Duodenal mucosa (tissue), 2 donors: Measurements from ENCODE around the gene TCF7L1.

ENCODE experiments used
- H3K27ac ChIP-seq: one replicate; pipeline ENCODE4 v1.7.0; 2013; ENCODE audit warnings: low read depth, low read length
- H3K27me3 ChIP-seq, 2 donors: one replicate each; pipeline ENCODE4 v1.7.0; 2013; ENCODE audit warnings: low read length in 2 of 2, control low read depth in 1 of 2; ENCODE audit not compliant: insufficient read depth in 2 of 2, control insufficient read depth in 1 of 2
- H3K36me3 ChIP-seq, 2 donors: one replicate each; pipeline ENCODE4 v1.7.0; 2013; ENCODE audit warnings: low read length in 2 of 2, control low read depth in 1 of 2; ENCODE audit not compliant: insufficient read depth in 2 of 2, control insufficient read depth in 1 of 2
- H3K4me1 ChIP-seq, 2 donors: one replicate each; pipeline ENCODE4 v1.7.0; 2013; ENCODE audit warnings: low read length in 2 of 2, control low read depth in 1 of 2; ENCODE audit not compliant: insufficient read depth in 2 of 2, control insufficient read depth in 1 of 2
- H3K4me3 ChIP-seq, 2 donors: one replicate each; pipeline ENCODE4 v1.7.0; 2013; ENCODE audit warnings: low read length in 2 of 2, low read depth in 1 of 2
- H3K9ac ChIP-seq, 2 donors: one replicate each; pipeline ENCODE4 v1.7.0; 2013; ENCODE audit warnings: low read length in 2 of 2, low read depth in 1 of 2
- H3K9me3 ChIP-seq, 2 donors: one replicate each; pipeline ENCODE4 v1.7.0; 2013; ENCODE audit warnings: low read length in 2 of 2, control low read depth in 1 of 2; ENCODE audit not compliant: control insufficient read depth in 1 of 2

Gene TCF7L1

GRCh38 chr2:85231952-85232351 lies 98.8 kb downstream of the TCF7L1 start:
- Histone ChIP-seq H3K4me3 (no peak overlapping the region), H3K9ac (no peak overlapping the region), H3K9me3 (no peaks in the 10 kb centered on the region), H3K27ac (no peak overlapping the region), H3K4me1 (no peaks in the 10 kb centered on the region), H3K27me3 (no peaks in the 10 kb centered on the region), H3K36me3 (no peaks in the 10 kb centered on the region)

- H3K27me3 ChIP-seq: peaks cover 0 to 7% of the 10 kb centered on the region in 2 donors
- no peak overlapping the region for H3K4me3 ChIP-seq
- no peaks in the 10 kb centered on the region for H3K4me1 ChIP-seq
- H3K27ac ChIP-seq: no peak overlapping the region
- no peaks in the 10 kb centered on the region for H3K9me3 ChIP-seq
- no peak overlapping the region for H3K9ac ChIP-seq
- H3K36me3 ChIP-seq: no peaks in the 10 kb centered on the region
Observed at GRCh38 chr2:85234868-85235267, 101.7 kb downstream of the TCF7L1 start.

GRCh38 chr2:85235281-85235680 lies 102.1 kb downstream of the TCF7L1 start:
- H3K4me3 ChIP-seq: no peak overlapping the region
- no peaks in the 10 kb centered on the region for H3K4me1 ChIP-seq
- no peaks in the 10 kb centered on the region for H3K36me3 ChIP-seq
- H3K27me3 ChIP-seq: peaks cover 3 to 7% of the 10 kb centered on the region in 2 donors
- H3K27ac ChIP-seq: no peak overlapping the region
- H3K9me3 ChIP-seq: no peaks in the 10 kb centered on the region
- no peak overlapping the region for H3K9ac ChIP-seq

- H3K9ac ChIP-seq: no peak overlapping the region
- no peak overlapping the region for H3K27ac ChIP-seq
- H3K4me3 ChIP-seq: no peak overlapping the region
- H3K36me3 ChIP-seq: no peaks in the 10 kb centered on the region
- H3K27me3 ChIP-seq: peaks cover 3 to 7% of the 10 kb centered on the region in 2 donors
- H3K4me1 ChIP-seq: no peaks in the 10 kb centered on the region
- no peaks in the 10 kb centered on the region for H3K9me3 ChIP-seq
Observed at GRCh38 chr2:85236084-85236483, 102.9 kb downstream of the TCF7L1 start.

- Histone ChIP-seq H3K27ac (no peak overlapping the region), H3K4me1 (no peaks in the 10 kb centered on the region), H3K9me3 (no peaks in the 10 kb centered on the region), H3K27me3 (peaks cover 3 to 7% of the 10 kb centered on the region in 2 donors), H3K9ac (no peak overlapping the region), H3K36me3 (no peaks in the 10 kb centered on the region), H3K4me3 (no peak overlapping the region)
Observed at GRCh38 chr2:85237849-85238565, 104.8 kb downstream of the TCF7L1 start.

- Histone ChIP-seq H3K4me3 (no peak overlapping the region), H3K36me3 (no peaks in the 10 kb centered on the region), H3K27ac (no peak overlapping the region), H3K9ac (no peak overlapping the region), H3K27me3 (peaks cover 3 to 7% of the 10 kb centered on the region in 2 donors), H3K9me3 (no peaks in the 10 kb centered on the region), H3K4me1 (peaks cover 0 to 4% of the 10 kb centered on the region in 2 donors)
Observed at GRCh38 chr2:85238607-85239006, 105.4 kb downstream of the TCF7L1 start.

GRCh38 chr2:85239102-85239501 lies 105.9 kb downstream of the TCF7L1 start:
- Histone ChIP-seq H3K9ac (no peak overlapping the region), H3K36me3 (no peaks in the 10 kb centered on the region), H3K9me3 (no peaks in the 10 kb centered on the region), H3K4me3 (no peak overlapping the region), H3K27ac (no peak overlapping the region), H3K27me3 (peaks cover 3 to 7% of the 10 kb centered on the region in 2 donors), H3K4me1 (peaks cover 0 to 4% of the 10 kb centered on the region in 2 donors)

- Histone ChIP-seq H3K4me1 (peaks cover 0 to 4% of the 10 kb centered on the region in 2 donors), H3K27me3 (peaks cover 3 to 7% of the 10 kb centered on the region in 2 donors), H3K4me3 (no peak overlapping the region), H3K27ac (no peak overlapping the region), H3K9me3 (no peaks in the 10 kb centered on the region), H3K36me3 (no peaks in the 10 kb centered on the region), H3K9ac (no peak overlapping the region)
Observed at GRCh38 chr2:85240055-85240454, 106.9 kb downstream of the TCF7L1 start.

- no peaks in the 10 kb centered on the region for H3K9me3 ChIP-seq
- H3K36me3 ChIP-seq: no peaks in the 10 kb centered on the region
- H3K9ac ChIP-seq: no peak overlapping the region
- H3K4me1 ChIP-seq: peaks cover 0 to 4% of the 10 kb centered on the region in 2 donors
- no peak overlapping the region for H3K4me3 ChIP-seq
- peaks cover 3 to 7% of the 10 kb centered on the region in 2 donors for H3K27me3 ChIP-seq
- H3K27ac ChIP-seq: no peak overlapping the region
Observed at GRCh38 chr2:85242321-85242720, 109.1 kb downstream of the TCF7L1 start.

GRCh38 chr2:85243101-85244072 lies 110.2 kb downstream of the TCF7L1 start:
- no peak overlapping the region for H3K27ac ChIP-seq
- H3K9ac ChIP-seq: no peak overlapping the region
- peaks cover 3 to 4% of the 10 kb centered on the region in 2 donors for H3K27me3 ChIP-seq
- no peak overlapping the region for H3K4me3 ChIP-seq
- H3K4me1 ChIP-seq: peaks cover under 1 to 7% of the 10 kb centered on the region in 2 donors
- H3K9me3 ChIP-seq: no peaks in the 10 kb centered on the region
- no peaks in the 10 kb centered on the region for H3K36me3 ChIP-seq
